NCI-H2227 (cell line): ENCODE data around the gene EYS.
"Not testable (repeated sequence)": the region's sequence is repeated elsewhere in the genome, so short reads cannot be mapped to it uniquely, and the experiment has no call there.

ENCODE experiments used
- DNase-seq: peaks from one replicate; lab custom pipeline; 2025; ENCODE audit not compliant: unreplicated experiment; lab: John Stamatoyannopoulos, UW

The EYS gene

GRCh38 chr6:65469650-65470049, 237.4 kb downstream of the EYS start:
- no peak for DNase-seq

GRCh38 chr6:65468307-65468706, 238.7 kb downstream of the EYS start:
- no peak for DNase-seq

GRCh38 chr6:65461121-65461520, 245.9 kb downstream of the EYS start:
- DNase-seq = no peak

GRCh38 chr6:65452333-65452732, 254.7 kb downstream of the EYS start:
- DNase-seq = no peak

- DNase-seq = no peak
Measured at GRCh38 chr6:65450451-65450850, 256.6 kb downstream of the EYS start.

GRCh38 chr6:65449926-65450325, 257.1 kb downstream of the EYS start:
- DNase-seq = no peak

- no peak for DNase-seq
Measured at GRCh38 chr6:65448866-65449265, 258.2 kb downstream of the EYS start.

- DNase-seq = no peak
Measured at GRCh38 chr6:65436281-65436680, 270.7 kb downstream of the EYS start.

GRCh38 chr6:65416621-65417020, 290.4 kb downstream of the EYS start:
- no peak for DNase-seq

- DNase-seq = no peak
Measured at GRCh38 chr6:65410309-65410708, 296.7 kb downstream of the EYS start.

GRCh38 chr6:65402564-65402963, 304.5 kb downstream of the EYS start:
- DNase-seq = no peak

GRCh38 chr6:65399355-65400084, 307.5 kb downstream of the EYS start:
- DNase-seq = no peak

GRCh38 chr6:65398851-65399250, 308.2 kb downstream of the EYS start:
- no peak for DNase-seq

GRCh38 chr6:65350530-65350929, 356.5 kb downstream of the EYS start:
- no peak for DNase-seq

- not testable (repeated sequence) for DNase-seq
Measured at GRCh38 chr6:65302655-65303054, 404.4 kb downstream of the EYS start.

- DNase-seq = no peak
Measured at GRCh38 chr6:65299236-65299635, 407.8 kb downstream of the EYS start.

- DNase-seq = no peak
Measured at GRCh38 chr6:65295812-65296211, 411.2 kb downstream of the EYS start.

- DNase-seq = no peak
Measured at GRCh38 chr6:65289491-65289890, 417.5 kb downstream of the EYS start.

- DNase-seq = no peak
Measured at GRCh38 chr6:65285275-65285674, 421.8 kb downstream of the EYS start.

- DNase-seq = no peak
Measured at GRCh38 chr6:65280060-65280459, 427.0 kb downstream of the EYS start.

- DNase-seq = no peak
Measured at GRCh38 chr6:65262241-65262640, 444.8 kb downstream of the EYS start.

- no peak for DNase-seq
Measured at GRCh38 chr6:65259982-65260381, 447.0 kb downstream of the EYS start.

GRCh38 chr6:65259059-65259458, 448.0 kb downstream of the EYS start:
- no peak for DNase-seq
